ENCODE measurements around the gene RNF7. TPM values are rescaled to one million over a fixed set of nuclear protein-coding genes. Genes with fewer than 3 reads are reported as not detected.

Gene RNF7
- total and polyA plus RNA-seq, 9 of the 15 experiments (the other 6 are each of a cell fraction or from before 2014, with no cell fraction given), result 38.8 to 133 (median 80.5) TPM

DNA sequence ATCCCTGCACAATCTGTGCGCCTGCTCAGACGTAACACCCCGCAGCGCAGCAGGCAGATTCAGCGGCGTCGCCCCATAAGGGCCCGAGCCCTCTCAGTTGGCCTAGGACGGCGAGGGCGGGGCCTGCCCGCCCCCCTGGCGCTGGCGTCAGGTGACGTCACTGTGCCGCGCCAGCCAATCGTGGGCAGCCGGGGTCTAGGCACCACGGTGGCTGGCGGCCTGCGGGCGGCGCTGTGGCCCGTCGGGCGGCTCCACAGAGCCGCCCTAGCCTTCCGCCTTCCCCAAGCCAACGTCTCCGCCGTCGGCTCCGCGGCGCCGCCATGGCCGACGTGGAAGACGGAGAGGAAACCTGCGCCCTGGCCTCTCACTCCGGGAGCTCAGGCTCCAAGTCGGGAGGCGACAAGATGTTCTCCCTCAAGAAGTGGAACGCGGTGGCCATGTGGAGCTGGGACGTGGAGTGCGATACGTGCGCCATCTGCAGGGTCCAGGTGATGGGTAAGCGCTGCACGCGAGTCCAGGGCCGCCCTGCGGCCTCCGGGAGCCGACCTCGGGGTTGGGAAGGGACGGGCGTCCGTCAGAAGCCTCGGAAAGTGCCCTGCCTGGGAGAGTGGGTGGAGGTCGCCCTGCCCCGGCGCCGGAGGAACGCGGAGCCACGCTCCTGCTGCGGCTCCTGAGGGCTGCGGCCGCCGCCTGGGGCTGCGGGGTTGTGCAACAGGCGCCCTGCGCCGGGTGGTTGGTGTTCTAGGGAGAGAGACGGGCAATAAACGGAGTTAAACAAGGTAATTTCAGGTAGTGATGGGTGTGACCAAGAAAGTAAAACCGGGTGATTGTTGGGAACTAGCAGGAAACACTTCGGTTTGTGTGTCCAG, at the start of gene RNF7 (continued):
- TF ChIP-seq MGA (IDR thresholded peaks at IDR 0.05) (peak; percentile 66), POLR2B (IDR thresholded peaks at IDR 0.05; ENCODE audit: low read depth, partially characterized antibody) (peak; percentile 75), NBN (IDR thresholded peaks at IDR 0.05; ENCODE audit: low read depth) (peak; percentile 89), ZNF347 (CRISPR knock-in tag; IDR thresholded peaks at IDR 0.05; ENCODE audit: low read depth) (no peak), MBD2 (IDR thresholded peaks at IDR 0.05; ENCODE audit: borderline replicate concordance, low read depth) (peak; percentile 34; the same call in 1 of the 2 replicates), L3MBTL2 (IDR thresholded peaks at IDR 0.05) (peak; percentile 83), ZBED1 (IDR thresholded peaks at IDR 0.05) (no peak), GTF2A2 (tag; IDR thresholded peaks at IDR 0.05) (no peak), ZNF77 (CRISPR knock-in tag; IDR thresholded peaks at IDR 0.05) (no peak), ZNF75A (CRISPR knock-in tag; IDR thresholded peaks at IDR 0.05) (no peak), MECOM (CRISPR knock-in tag; IDR thresholded peaks at IDR 0.05) (no peak), NR3C1 (CRISPR knock-in tag; IDR thresholded peaks at IDR 0.05) (no peak)
- TF ChIP-seq, protein P1, sequence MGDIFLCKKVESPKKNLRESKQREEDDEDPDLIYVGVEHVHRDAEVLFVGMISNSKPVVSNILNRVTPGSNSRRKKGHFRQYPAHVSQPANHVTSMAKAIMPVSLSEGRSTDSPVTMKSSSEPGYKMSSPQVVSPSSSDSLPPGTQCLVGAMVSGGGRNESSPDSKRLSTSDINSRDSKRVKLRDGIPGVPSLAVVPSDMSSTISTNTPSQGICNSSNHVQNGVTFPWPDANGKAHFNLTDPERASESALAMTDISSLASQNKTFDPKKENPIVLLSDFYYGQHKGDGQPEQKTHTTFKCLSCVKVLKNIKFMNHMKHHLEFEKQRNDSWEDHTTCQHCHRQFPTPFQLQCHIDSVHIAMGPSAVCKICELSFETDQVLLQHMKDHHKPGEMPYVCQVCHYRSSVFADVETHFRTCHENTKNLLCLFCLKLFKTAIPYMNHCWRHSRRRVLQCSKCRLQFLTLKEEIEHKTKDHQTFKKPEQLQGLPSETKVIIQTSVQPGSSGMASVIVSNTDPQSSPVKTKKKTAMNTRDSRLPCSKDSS (IDR thresholded peaks at IDR 0.05; ENCODE audit: low read depth, partially characterized antibody), result no peak
- TF ChIP-seq, protein P2, sequence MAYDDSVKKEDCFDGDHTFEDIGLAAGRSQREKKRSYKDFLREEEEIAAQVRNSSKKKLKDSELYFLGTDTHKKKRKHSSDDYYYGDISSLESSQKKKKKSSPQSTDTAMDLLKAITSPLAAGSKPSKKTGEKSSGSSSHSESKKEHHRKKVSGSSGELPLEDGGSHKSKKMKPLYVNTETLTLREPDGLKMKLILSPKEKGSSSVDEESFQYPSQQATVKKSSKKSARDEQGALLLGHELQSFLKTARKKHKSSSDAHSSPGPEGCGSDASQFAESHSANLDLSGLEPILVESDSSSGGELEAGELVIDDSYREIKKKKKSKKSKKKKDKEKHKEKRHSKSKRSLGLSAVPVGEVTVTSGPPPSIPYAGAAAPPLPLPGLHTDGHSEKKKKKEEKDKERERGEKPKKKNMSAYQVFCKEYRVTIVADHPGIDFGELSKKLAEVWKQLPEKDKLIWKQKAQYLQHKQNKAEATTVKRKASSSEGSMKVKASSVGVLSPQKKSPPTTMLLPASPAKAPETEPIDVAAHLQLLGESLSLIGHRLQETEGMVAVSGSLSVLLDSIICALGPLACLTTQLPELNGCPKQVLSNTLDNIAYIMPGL (CRISPR knock-in tag; IDR thresholded peaks at IDR 0.05), result peak; percentile 99

Measured in K562 (cell line).